Gastrocnemius medialis (tissue), 4 donors: Measurements from ENCODE around the gene TIMM17B.

ENCODE experiments used
- POLR2A ChIP-seq, 2 donors: fragments of 450-650 bp; IDR thresholded peaks; one replicate each; pipeline ENCODE4 v1.6.1; 2017; ENCODE audit warnings: antibody characterized with exemption in 2 of 2, mild to moderate bottlenecking in 2 of 2, moderate library complexity in 2 of 2
- TF ChIP-seq, protein P1 (sequence below), 5 experiments: fragments of 450-650 bp in 3 of 5; fragments of 200-600 bp in 2 of 5; sonication (generic) in 2 of 5; IDR thresholded peaks in 4 of 5; conservative IDR thresholded peaks in 1 of 5; 1 replicate in 4 of 5; 2 replicates in 1 of 5; pipeline ENCODE4 v1.5.1; 2016 to 2019; ENCODE audit warnings: antibody characterized with exemption in 5 of 5, mild to moderate bottlenecking in 3 of 5, moderate library complexity in 3 of 5

DNA sequence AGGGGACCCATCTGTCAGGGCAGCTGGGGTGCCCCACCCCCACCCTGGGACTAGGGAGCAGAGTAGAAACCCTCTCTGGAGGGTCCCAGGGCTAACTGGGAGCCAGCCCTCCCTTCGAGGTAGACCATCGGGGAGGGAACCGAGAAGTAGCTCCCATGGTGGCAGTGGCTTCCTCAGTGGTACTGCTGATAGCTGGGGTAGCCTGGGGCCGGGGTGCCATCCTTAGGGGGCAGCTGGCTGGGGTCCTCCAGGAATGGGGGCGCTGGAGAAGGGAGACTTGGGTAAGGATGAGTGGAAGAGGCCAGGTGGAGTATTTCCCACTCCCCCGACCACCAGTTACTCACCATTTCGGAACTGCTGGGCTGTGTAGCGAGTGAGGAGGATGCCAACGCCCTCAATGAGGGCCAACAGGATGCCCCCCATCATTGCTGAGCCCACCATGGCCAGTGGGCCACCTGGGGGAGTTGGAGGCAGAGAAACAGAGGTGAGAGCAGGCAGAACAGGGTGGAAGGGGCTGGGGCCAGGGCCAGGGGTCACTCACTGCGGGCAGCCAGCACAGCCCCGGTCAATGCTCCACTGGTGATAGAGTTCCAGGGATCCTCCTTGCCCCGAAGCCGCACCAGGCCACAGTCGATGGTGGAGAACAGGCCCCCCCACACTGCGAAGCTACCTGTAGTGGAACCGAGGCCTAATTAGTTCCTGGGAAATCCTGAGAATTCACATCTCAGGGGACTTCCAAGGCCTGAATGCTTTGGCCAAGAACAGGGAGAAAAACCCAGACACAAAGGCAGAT, 3.8 kb downstream of the TIMM17B start:
- TF ChIP-seq, protein P1, sequence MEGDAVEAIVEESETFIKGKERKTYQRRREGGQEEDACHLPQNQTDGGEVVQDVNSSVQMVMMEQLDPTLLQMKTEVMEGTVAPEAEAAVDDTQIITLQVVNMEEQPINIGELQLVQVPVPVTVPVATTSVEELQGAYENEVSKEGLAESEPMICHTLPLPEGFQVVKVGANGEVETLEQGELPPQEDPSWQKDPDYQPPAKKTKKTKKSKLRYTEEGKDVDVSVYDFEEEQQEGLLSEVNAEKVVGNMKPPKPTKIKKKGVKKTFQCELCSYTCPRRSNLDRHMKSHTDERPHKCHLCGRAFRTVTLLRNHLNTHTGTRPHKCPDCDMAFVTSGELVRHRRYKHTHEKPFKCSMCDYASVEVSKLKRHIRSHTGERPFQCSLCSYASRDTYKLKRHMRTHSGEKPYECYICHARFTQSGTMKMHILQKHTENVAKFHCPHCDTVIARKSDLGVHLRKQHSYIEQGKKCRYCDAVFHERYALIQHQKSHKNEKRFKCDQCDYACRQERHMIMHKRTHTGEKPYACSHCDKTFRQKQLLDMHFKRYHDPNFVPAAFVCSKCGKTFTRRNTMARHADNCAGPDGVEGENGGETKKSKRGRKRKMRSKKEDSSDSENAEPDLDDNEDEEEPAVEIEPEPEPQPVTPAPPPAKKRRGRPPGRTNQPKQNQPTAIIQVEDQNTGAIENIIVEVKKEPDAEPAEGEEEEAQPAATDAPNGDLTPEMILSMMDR (IDR thresholded peaks at IDR 0.05 in 4 of 5, conservative IDR thresholded peaks at IDR 0.05 in 1 of 5), result no peak
- TF ChIP-seq POLR2A (IDR thresholded peaks at IDR 0.05), result no peak
